Measurements from ENCODE around the gene GLTPD2.
A peak's percentile ranks its signal among the peaks of the same experiment; 100 is the strongest.

GLTPD2 gene

GRCh38 chr17:4807605-4808377, 19.0 kb downstream of the GLTPD2 start:
- no peak for TF ChIP-seq CTCF (conservative IDR thresholded peaks at IDR 0.05; ENCODE audit: low read length)
- DNase-seq (ENCODE audit: low read depth), result no peak
- peak overlapping the region; percentile 69 for H3K4me3 ChIP-seq (ENCODE audit: low read length)

GRCh38 chr17:4808378-4808767, 19.6 kb downstream of the GLTPD2 start:
- TF ChIP-seq CTCF (conservative IDR thresholded peaks at IDR 0.05; ENCODE audit: low read length), result no peak
- no peak overlapping the region for H3K4me3 ChIP-seq (ENCODE audit: low read length)
- no peak for DNase-seq (ENCODE audit: low read depth)

- no peak for TF ChIP-seq CTCF (conservative IDR thresholded peaks at IDR 0.05; ENCODE audit: low read length)
- no peak overlapping the region for H3K4me3 ChIP-seq (ENCODE audit: low read length)
- no peak for DNase-seq (ENCODE audit: low read depth)
Measured at GRCh38 chr17:4810696-4811290, 22.0 kb downstream of the GLTPD2 start.

- DNase-seq (ENCODE audit: low read depth), result no peak
- no peak for TF ChIP-seq CTCF (conservative IDR thresholded peaks at IDR 0.05; ENCODE audit: low read length)
Measured at GRCh38 chr17:4811471-4811870, 22.7 kb downstream of the GLTPD2 start.

GRCh38 chr17:4812690-4813089, 23.9 kb downstream of the GLTPD2 start:
- no peak for DNase-seq (ENCODE audit: low read depth)
- no peak overlapping the region for H3K4me3 ChIP-seq (ENCODE audit: low read length)
- TF ChIP-seq CTCF (conservative IDR thresholded peaks at IDR 0.05; ENCODE audit: low read length), result no peak

More at GRCh38 chr17:4811471-4811870, 22.7 kb downstream of the GLTPD2 start:
- no peak overlapping the region for H3K4me3 ChIP-seq (ENCODE audit: low read length)

GRCh38 chr17:4815043-4815675, 26.4 kb downstream of the GLTPD2 start:
- DNase-seq (ENCODE audit: low read depth), result no peak
- peak; percentile 35 for TF ChIP-seq CTCF (conservative IDR thresholded peaks at IDR 0.05; ENCODE audit: low read length)
- no peak overlapping the region for H3K4me3 ChIP-seq (ENCODE audit: low read length)

Measured in AG10803 (cell line).